Measurements from ENCODE around the gene MICU2. TPM values are rescaled to one million over a fixed set of nuclear protein-coding genes. Genes with fewer than 3 reads are reported as not detected.

MICU2 gene
- polyA plus RNA-seq, 5 donors, result 74.6 to 93.8 (median 78.8) TPM

DNA sequence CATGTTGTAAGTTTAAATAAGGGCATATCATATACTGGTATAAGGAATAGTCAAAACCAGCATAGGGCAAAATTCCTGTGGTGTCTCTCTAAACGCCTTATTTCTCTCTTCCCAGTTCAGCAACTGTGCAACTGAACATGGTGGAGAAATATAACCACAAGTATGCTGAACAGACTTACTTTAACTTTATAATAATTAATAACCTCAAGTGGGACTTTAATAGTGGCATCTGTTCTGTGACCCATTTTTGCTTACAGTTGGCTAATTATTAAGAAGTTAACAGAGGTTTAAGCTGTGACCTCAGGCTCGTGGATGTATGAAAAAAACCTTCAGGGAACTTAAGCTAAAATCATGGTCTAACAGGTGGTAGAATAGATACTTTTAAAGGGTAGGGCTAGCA, 54.3 kb downstream of the MICU2 start:
- no peak for DNase-seq

DNA sequence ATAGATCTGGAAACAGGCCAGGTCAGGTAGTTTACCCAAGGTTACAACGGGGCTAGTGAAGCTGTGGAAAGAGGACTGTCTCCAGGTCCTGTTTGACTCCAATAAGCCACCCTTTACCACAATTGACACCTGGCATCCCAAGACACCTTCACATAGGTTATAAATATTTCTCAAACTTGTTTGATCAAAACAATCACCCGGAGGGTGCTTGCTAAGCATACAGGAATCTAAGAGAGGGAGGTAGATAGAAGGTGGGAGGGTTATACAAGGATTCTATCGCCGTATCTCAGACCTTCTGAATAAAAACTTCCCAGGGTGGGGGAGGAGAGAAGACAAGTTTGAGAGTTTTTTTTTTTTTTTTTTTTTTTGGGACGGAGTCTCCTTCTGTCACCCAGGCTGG, 55.4 kb downstream of the MICU2 start:
- DNase-seq, result no peak

DNA sequence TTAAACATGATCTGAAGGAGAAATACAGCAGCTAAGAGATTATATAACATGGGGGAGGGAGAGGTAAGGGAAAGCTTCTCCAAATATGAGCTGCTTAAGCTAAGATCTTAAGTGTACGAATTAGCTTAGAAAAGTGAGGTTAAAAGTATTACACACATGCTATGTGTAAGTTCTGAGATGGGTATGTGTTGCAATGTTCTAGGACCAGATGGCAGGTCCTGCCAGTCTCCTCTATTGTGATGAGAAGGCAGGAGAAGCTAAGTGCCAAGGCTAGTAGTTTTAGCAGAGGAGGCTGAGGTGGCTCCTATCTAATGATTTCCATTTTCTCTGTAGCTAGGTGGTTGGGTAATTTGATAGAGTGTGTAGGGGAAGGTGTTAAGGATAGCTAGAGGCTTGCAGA, 57.6 kb downstream of the MICU2 start:
- no peak for DNase-seq

DNA sequence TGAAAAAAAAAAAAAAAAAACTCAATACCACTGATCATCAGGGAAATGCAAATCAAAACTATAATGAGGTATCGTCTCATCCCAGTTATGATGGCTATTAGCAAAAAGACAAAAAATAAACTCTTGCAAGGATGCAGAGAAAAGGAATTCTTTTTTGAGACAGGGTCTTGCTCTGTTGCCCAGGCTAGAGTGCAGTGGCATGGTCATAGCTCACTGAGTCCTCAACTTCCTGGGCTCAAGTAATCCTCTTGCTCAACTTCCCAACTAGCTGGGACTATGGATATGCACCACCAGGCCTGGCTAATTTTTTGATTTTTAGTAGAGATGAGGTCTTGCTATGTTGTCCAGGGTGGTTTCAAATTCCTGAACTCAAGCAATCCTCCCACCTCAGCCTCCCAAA, 59.5 kb downstream of the MICU2 start:
- no peak for DNase-seq

DNA sequence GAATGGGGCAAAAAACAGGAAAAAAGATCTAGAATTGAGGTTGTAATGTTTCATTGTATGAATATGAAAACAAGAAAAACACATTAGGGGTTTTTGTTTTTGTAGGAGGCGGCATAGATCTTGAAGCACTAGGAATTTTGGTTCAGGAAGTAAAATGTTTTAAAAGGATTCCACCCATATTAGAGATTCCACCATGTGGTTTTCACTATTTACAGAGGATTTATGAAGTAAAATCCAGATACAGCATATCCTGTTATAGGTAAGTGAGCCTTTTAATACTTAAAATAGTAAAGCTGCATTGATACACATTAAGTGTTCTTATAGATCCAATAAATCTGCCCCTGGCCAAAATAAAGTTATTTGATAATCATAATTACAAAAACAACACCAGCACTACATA, 61.4 kb downstream of the MICU2 start:
- no peak for DNase-seq

DNA sequence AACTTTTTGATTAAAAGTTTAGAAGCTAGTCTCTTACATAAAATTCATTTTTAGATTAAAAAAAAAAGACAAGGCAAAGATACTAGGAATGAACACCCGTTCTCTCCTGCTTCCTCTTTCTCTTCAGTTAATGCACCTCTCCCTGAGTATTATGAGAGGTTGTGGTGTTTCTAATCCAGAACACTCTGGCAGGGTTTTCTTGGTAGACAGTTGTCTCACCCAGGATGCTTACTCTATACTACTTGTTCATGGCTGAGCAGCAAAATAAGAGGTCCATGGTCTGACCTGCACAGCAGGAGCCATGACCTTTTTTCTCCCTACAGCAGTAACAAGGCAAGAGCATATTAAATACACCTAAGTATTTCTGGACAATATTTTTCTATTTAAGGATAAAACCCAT, 62.0 kb downstream of the MICU2 start:
- DNase-seq, result no peak

DNA sequence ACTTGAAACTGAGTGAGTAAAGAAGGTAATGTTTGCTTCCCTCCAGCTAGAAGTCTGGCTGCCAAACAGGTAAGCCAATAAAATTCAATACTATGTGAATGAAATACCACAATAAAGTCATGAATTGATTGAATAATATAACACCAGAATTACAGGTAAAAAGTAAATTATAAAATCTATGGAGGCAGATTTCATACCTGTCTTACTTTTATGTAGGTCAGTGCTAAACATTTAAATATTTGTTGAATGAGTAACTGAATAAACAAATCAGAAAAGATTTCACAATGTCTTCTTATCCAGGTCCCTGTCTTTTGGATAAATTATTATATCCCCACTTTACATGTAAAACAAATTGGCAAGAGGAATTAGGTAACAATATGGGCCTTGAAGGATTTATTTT, 62.7 kb downstream of the MICU2 start:
- no peak for DNase-seq

DNA sequence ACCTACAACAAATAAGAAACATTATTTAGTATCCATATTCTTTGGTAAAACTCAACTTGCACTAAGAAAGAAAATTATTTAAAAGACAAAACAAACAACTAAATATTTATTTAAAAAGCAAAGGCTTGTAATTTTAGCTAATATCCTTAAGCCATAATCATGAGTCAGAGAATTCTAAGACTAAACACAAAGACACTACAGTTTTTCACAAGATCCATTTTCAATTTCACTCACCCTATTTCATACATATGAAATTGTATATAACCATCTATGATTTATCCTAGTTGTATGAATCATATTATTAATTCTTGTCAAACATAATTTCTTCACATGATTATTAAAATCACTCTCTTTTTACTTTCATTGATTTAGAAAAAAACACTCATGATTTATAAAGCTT, 64.3 kb downstream of the MICU2 start:
- DNase-seq, result no peak

DNA sequence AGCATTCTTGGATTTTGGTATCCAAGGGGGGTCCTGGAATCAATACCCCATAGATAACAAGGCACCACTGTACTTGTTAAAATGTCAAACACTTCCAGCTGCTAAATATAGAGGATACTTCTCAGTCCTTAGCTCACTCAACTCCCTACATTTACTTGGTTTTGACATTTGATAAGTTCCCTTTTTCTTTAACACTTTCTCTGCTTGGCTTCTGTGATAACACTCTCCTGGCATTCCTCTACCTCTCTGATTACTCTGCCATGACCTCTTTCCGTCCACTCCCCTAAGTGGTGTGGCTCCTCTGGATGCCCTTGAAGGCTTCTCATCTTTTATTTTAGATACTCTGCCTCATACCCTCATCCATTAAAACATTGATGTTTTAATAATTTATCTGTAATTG, 65.2 kb downstream of the MICU2 start:
- no peak for DNase-seq

DNA sequence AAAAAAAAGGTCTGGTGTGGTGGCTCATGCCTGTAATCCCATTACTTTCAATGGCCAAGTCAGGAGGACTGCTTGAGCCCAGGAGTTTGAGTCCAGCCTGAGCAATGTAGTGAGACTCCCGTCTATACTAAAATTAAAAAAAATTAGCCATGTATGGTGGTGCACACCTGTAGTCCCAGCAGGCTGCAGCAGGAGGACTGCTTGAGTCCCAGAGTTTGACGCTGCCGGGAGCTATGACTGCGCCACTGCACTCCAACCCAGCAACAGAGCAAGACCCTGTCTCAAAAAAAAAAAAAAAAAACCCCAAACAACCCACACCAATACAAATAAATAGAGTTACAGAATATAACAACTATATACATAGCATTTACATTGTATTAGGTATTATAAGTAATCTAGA, 65.7 kb downstream of the MICU2 start:
- no peak for DNase-seq

DNA sequence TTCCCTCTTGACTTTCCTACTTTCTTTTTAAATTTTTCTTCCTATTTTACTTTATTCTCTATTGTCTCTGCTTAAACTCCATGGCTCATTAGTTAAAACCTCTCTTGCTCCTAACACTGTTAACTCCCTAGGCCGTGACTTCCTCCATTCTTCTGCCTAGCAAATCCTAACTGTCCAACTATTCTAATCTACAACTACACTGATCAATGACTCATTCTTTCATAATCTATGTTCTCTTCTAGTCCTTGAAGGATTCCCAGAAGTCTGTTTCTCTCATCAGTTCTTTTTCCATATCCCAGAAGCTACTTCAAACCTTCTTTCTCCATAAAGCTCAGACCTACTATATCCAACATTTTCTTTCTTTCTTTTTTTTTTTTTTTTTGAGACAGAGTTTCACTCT, 66.9 kb downstream of the MICU2 start:
- DNase-seq, result no peak

DNA sequence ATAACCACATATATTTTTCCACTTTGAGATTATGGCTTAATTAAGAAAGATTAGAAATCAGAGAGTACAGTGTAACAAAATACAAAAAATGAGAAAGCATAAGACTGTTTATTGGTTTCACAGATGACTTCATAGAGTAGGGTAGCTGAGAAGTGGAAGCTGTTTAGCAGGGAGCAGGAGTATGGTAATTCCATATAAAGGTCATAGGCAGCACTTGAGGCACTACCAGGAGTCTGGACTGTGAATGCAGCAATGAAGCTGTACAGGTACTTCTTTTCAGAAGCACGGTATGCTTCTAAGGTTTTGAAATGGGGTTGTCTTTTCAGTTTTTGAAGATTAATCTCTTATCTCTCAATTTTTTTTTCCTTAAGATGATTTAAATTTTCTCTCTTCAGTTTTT, 69.2 kb downstream of the MICU2 start:
- DNase-seq, result no peak

DNA sequence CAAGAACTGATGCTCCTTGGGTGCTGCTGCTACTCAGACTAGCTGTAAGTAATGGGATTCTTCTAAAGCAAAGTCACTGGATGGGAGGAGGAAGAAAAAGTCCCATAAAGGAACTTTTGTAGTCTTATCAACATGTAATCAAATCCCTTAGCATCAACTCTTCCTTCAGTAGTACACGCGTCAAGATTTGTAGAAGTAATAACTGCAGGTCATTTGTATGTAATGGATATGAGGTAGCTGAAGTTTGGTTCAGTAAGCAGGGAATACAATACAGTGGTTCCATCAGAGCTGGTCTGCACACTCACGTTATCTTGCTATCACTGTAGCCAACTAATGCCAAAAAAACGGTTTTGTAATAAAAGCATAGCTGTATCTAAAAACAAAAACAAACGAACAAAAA, 72.5 kb downstream of the MICU2 start:
- no peak for DNase-seq

DNA sequence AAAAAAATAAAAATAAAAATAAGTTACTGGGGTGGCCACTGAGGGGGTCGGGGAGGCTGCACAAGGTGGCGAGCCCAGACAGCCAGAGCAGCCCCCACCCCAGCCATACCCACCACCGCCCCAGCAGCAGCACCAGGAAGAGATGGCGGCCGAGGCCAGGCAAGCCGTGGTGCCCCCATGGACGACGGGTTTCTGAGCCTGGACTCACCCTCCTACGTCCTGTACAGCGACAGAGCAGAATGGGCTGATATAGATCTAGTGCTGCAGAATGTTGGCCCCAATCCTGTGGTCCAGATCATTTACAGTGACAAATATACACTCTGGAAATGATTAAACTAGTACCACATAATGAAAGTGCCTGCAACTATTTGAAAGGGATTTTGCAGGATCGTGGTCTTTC, 73.3 kb downstream of the MICU2 start:
- DNase-seq, result no peak

DNA sequence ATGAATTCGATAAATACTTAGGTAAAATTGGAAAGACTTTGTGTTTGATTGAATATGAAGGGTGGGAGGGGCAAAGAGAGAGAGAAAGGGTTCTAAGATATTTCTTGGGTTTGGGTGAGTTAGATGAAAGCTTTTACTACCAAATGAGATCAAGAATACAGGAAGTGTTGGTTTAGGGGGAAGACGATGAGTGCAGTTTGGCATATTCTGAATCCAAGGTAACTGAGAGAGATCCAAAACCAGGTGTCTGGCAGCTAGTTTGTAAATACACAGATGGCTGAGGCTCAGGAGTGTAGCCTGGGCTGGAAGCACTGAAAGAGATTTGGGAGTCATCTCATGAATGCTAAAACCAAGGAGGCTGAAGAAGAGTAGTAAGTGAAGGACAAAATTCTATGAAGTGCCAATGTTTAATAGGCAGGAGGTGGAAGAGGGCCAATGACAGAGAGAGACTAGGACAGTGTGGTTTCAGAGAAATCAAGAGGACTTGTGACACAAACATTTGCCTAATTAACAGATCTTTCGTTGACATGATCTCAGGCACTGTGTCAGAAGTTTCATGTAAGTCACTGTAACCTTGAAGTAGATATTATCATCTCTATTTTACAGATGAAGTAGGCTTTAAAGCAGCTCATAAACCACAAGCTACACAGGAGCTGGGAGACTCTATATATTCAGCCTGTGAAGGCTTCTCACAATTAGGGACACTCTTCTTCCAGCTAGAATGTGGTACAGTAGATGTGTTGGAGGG, 74.7 kb downstream of the MICU2 start:
- no peak for DNase-seq

DNA sequence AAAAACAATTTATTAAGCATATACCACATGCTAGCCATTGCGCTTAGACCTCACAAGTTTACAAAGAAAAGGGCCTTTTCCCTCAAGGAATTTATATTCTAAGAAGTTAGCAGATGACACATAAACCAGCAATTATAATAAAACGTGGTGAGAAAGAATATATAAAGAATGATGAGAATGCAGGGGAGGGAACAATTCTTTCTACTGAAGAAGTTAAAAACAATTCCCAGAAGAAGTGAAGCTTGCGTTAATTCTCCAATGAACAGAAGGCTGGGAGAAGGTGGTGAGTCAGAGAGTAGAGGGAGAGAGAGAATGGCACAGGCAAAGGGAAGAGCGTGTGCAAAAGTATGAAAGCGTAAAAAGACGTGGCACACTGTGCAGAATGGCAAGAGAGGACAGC, 75.4 kb downstream of the MICU2 start:
- no peak for DNase-seq

DNA sequence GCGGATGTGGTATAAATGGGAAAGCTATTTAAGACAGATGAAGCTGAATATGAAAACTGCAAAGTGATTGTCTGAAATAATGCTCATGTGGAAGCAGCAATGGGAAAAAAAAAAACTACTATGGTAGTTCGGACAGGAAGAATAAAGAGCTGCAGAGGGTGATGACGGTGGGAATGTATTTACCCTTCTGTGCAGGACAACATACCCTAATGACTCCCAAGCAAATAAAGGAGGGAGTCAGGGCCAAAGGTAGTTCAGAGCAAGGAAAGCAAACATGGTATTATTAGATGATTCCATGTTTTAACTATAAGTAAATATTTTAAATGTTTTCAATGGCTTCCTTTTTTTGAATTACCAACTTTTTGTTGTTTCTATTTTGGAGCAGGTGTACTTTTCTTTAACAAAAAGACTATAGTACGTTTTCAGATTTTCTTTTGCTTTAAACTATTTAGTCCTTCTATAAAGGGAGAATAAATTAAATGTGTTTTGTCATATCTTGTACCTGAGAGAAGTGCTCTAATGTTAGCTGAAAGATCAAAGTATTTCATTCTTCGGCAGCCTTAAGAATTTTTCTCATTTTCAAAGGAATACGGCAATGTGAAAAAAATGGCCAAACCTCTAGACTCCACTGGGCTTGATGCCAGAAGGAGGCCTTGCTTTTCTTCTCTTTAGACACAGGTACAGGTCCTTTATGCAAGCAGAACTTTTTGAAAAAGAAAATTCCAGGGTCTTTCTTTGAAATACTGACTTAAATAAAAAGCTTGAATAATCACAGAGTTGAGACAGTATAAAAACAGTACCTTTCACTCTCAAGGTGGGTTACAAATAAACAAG, 77.0 kb downstream of the MICU2 start:
- peak; percentile 33 to 42 for DNase-seq

DNA sequence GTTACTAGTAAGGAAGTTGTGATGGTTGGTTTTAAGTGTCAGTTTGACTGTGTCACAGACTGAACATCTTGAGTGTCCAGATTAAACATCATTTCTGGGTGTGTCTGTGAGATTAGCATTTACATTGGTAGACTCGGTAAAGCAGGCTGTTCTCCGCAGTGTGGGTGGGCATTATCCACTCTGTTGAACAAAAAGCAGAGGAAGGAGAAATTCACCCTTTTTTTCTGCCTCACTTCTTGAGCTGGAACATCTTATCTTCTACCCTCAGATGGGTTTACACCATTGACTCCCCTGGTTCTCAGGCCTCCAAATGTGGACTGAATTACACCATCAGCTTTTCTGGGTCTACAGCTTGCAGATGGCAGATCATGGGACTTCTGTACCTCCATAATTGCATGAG, 81.1 kb downstream of the MICU2 start:
- no peak for DNase-seq

DNA sequence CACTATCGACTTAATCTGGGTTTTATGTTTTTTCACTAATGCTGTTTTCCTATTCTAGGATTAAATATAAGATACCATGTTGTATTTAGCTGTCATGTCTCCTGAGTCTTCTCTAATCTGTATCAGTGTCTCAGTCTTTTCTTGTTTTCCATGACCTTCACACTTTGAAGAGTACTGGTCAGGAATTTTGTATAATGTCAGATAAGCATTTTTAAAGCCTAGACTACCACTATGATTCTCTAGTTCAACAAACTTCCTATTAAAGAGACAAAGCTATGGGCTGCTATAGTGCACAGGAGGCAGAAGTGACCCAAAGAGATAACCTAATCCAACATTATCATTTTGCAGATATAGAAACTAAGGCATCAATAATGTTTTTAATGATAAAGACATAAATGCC, 81.8 kb downstream of the MICU2 start:
- no peak for DNase-seq

DNA sequence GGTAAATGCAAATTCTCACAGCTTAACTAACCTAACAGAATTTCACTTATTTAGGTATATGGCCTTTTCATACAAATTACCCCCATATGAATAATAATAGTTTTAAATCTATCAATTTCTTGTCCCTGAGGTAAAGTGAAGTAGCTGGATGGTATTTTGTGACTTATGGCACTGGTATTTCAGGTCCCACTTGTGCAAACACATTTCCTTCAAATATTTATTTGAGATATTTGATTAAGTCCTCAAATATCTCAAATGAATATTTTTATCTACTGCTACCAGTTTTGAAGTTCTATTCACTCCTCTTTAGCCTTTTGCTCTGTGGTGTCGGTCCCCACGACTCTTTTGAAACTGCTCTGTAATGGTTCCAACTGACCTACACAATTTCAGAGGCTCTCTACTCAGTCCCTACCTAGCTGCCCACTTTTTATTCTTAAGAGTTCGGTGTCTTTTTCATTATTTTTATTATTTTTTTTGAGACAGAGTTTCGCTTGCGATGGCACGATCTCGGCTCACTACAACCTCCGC, 85.3 kb downstream of the MICU2 start:
- DNase-seq, result no peak

DNA sequence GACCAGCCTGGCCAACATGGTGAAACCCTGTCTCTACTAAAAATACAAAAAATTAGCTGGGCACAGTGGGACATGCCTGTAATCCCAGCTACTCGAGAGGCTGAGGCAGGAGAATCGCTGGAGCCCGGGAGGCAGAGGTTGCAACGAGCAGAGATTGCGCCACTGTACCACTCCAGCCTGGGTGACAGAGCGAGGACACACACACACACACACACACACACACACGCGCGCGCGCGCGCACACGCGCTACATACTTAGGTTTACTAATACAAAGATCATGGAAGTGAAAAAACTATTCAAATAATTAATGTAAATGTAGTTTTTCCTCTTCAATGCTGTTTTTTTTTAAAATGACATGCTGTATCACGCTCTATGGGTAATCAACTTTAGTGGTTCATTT, 86.4 kb downstream of the MICU2 start:
- DNase-seq, result no peak

DNA sequence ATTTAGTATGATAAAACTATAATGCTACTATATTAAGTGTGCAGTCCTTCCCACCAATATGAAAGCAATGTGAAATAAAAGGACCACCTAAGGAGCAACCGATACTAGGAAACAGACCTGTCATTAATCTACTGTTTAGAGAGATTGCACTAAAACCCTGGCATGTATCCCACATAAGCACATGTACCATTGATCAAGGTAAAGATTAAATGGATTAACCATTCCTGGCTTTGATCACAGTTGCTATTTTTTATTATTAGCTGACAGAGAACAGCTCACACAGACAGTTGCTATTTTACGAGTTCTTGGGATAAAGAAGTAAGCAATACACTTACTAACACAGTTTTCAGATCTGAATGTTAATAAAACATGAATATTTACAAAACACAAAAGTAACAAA, 87.2 kb downstream of the MICU2 start:
- no peak for DNase-seq

DNA sequence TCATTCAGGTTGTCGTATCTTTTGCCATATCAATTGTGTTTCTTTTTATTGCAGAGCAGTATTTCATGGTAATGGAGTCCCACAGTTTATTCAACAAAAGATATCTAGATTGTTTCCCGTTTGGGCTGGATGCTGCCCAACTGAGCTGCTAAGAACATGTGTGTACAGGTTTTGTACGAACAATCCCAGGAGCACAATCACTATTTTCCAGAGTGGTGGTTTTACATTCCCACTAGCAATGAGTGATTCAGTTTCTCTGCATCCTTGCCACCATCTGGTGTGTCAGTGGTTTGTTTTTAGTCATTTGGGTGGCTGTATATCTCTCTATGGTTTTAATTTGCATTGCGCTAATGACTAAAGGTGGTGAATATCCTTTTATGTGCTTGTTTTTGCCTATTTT, 92.1 kb downstream of the MICU2 start:
- no peak for DNase-seq
